ENCODE results near the gene TPRN. TPM values are rescaled to one million over a fixed set of nuclear protein-coding genes. Genes with fewer than 3 reads are reported as not detected.

TPRN gene
- total RNA-seq, 1 experiment from 2014 or later, result 20.3 TPM

GRCh38 chr9:137237759-137238726 is 37.5 kb upstream of the TPRN start:
- Mint-ChIP-seq H3K4me1 (ENCODE audit: low read depth, unreplicated experiment) (peaks cover 27% of the 10 kb centered on the region), H3K27me3 (ENCODE audit: unreplicated experiment) (peaks cover 30% of the 10 kb centered on the region), H3K9me3 (ENCODE audit: low read depth, unreplicated experiment) (no peaks in the 10 kb centered on the region), H3K4me3 (ENCODE audit: low read depth, unreplicated experiment) (peak overlapping the region; percentile 43), H3K36me3 (ENCODE audit: insufficient read depth, unreplicated experiment) (peaks cover 53% of the 10 kb centered on the region), H3K27ac (ENCODE audit: unreplicated experiment) (no peak overlapping the region)
- no peak for DNase-seq
- TF ChIP-seq CTCF (IDR thresholded peaks at IDR 0.05; ENCODE audit: unreplicated experiment), result no peak
- BruUV-seq (replicated peaks), result no TSS peak
- CTCF ChIA-PET, result no interaction called here
- intact Hi-C loops (cut with micrococcal nuclease; ENCODE audit: unreplicated experiment), result no loop called here

- BruUV-seq (replicated peaks), result no TSS peak
- intact Hi-C loops (cut with micrococcal nuclease; ENCODE audit: unreplicated experiment), result no loop called here
- H3K4me1 Mint-ChIP-seq (ENCODE audit: low read depth, unreplicated experiment), result peaks cover 27% of the 10 kb centered on the region
Observed at GRCh38 chr9:137236936-137237421, 36.4 kb upstream of the TPRN start.

GRCh38 chr9:137236238-137236935 is 35.8 kb upstream of the TPRN start:
- DNase-seq, result peak; percentile 88
- Mint-ChIP-seq H3K4me1 (ENCODE audit: low read depth, unreplicated experiment) (peaks cover 27% of the 10 kb centered on the region), H3K9me3 (ENCODE audit: low read depth, unreplicated experiment) (no peaks in the 10 kb centered on the region), H3K36me3 (ENCODE audit: insufficient read depth, unreplicated experiment) (peaks cover 37% of the 10 kb centered on the region), H3K4me3 (ENCODE audit: low read depth, unreplicated experiment) (no peak overlapping the region), H3K27me3 (ENCODE audit: unreplicated experiment) (peaks cover 27% of the 10 kb centered on the region), H3K27ac (ENCODE audit: unreplicated experiment) (no peak overlapping the region)
- TF ChIP-seq CTCF (IDR thresholded peaks at IDR 0.05; ENCODE audit: unreplicated experiment), result peak; percentile 94
- intact Hi-C loops (cut with micrococcal nuclease; ENCODE audit: unreplicated experiment), result no loop called here
- CTCF ChIA-PET, result interaction anchor here (0.5 to 1.5 kb wide), 16 partner anchors 9 to 206 kb away, joined by 3 to 8 read pairs (median 4); partner anchors contain the start of genes ANAPC2, RNF224, SSNA1 and TOR4A
- BruUV-seq (replicated peaks), result no TSS peak

More at GRCh38 chr9:137236936-137237421, 36.4 kb upstream of the TPRN start:
- Mint-ChIP-seq H3K4me3 (ENCODE audit: low read depth, unreplicated experiment) (no peak overlapping the region), H3K27ac (ENCODE audit: unreplicated experiment) (no peak overlapping the region), H3K27me3 (ENCODE audit: unreplicated experiment) (peaks cover 30% of the 10 kb centered on the region), H3K36me3 (ENCODE audit: insufficient read depth, unreplicated experiment) (peaks cover 42% of the 10 kb centered on the region), H3K9me3 (ENCODE audit: low read depth, unreplicated experiment) (no peaks in the 10 kb centered on the region)
- TF ChIP-seq CTCF (IDR thresholded peaks at IDR 0.05; ENCODE audit: unreplicated experiment), result no peak
- CTCF ChIA-PET, result interaction anchor here (0.6 to 1.5 kb wide), 13 partner anchors 10 to 107 kb away, joined by 3 to 8 read pairs (median 4); partner anchors contain the start of genes ANAPC2, RNF224, SSNA1 and TOR4A
- DNase-seq, result no peak
